ENCODE measurements around the gene CSTF3.
A peak's percentile ranks its signal among the peaks of the same experiment; 100 is the strongest.
"Not testable (repeated sequence)": the region's sequence is repeated elsewhere in the genome, so short reads cannot be mapped to it uniquely, and the experiment has no call there.

The CSTF3 gene

DNA sequence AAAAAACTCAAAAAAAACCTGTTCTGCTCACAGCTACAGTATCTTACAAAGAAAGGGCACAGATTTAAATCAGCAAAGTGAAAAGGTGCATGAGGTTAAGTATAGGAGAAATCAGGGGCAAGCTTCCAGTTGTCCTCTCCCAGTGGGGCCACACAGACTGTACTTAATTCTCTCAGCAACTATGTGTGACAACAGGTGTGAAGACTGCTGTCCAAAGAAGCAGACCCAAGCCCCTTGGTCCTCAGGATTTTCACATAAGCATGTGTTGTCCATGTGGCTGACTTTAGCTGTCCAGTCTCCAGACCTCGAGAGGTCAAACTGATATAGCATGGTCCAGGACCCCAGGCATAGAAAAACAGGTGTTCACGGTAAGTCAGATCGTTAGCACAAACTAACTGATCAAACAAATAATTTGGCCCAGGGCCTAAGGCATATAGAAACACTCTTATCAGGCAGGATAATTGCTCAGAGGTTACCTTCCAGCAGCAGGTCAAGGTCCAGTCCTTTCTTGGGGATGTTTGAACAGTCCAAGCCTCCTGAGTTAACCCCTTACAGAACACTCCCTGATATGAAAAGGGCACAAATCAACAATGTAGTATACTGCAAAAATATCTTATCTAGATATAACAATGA, 21.1 kb upstream of the CSTF3 start:
- Histone ChIP-seq H3K79me2 (ENCODE audit: control insufficient read depth, insufficient read depth, low read length, unreplicated experiment) (no peaks in the 10 kb centered on the region), H3K27me3 (ENCODE audit: insufficient read depth, low read length) (no peaks in the 10 kb centered on the region), H3K36me3 (ENCODE audit: insufficient read depth, low read length) (peaks cover 5% of the 10 kb centered on the region; the same call in 1 of the 2 replicates), H3K4me3 (ENCODE audit: low read depth, low read length) (no peak overlapping the region), H3K27ac (ENCODE audit: low read depth, low read length) (no peak overlapping the region), H2AFZ (ENCODE audit: low read length, unreplicated experiment) (no peak overlapping the region), H3K4me1 (ENCODE audit: control insufficient read depth, insufficient read depth, low read length, unreplicated experiment) (no peaks in the 10 kb centered on the region)

DNA sequence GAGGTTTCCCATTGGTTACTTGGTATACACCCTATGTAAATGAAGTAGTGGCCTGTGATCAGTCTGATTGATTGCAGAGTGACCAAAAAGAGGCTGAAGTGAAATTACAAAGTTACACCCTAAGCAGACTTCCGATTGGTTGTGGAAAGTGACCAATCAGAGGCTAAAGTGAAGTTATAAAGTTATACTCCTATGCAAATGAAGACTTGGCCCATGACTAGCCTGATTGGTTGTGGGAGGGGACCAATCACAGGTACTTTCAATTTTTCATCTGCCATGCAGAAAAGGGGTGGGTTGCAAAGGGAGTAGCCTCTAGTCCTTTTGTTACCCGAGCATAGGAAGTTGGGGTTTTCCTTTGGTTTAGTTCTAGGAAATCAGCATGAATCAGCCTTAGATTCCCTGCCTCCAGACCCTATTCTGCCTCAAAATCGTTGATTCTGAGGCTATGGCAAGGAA, 18.1 kb upstream of the CSTF3 start:
- H3K36me3 ChIP-seq (ENCODE audit: insufficient read depth, low read length) = peaks cover 5% of the 10 kb centered on the region; the same call in 1 of the 2 replicates
- no peak overlapping the region for H2AFZ ChIP-seq (ENCODE audit: low read length, unreplicated experiment)
- no peaks in the 10 kb centered on the region for H3K79me2 ChIP-seq (ENCODE audit: control insufficient read depth, insufficient read depth, low read length, unreplicated experiment)
- no peak overlapping the region for H3K27ac ChIP-seq (ENCODE audit: low read depth, low read length)
- no peaks in the 10 kb centered on the region for H3K4me1 ChIP-seq (ENCODE audit: control insufficient read depth, insufficient read depth, low read length, unreplicated experiment)
- no peak overlapping the region for H3K4me3 ChIP-seq (ENCODE audit: low read depth, low read length)
- H3K27me3 ChIP-seq (ENCODE audit: insufficient read depth, low read length) = no peaks in the 10 kb centered on the region

DNA sequence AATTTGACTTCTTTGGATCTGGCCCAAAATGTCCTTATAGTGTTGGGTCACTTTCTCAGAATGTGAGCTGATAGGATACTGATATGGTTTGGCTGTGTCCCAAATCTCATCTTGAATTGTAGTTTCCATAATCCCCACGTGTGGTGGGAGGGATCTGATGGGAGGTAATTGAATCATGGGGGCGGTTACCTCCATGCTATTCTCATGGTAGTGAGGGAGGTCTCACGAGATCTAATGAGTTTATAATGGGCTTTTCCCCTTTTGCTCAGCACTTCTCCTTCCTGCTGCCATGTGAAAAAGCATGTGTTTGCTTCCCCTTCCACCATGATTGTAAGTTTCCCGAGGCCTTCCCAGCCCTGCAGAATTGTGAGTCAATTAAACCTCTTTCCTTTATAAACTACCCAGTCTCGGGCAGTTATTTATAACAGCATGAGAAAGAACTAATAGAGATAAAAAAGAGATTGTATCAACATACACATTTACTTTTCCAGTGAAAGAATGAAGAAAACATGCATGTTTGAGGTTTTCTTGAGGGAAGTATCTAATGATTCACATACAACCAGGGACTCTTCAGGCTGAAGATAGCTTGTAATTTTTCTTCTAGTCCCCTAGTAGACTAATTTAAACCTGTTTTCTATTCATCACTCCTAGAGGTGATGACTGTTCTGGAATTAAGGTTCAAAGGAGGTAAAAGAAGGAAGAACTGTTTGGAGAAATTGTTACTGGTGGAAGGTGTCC, 17.3 kb upstream of the CSTF3 start:
- no peaks in the 10 kb centered on the region for H3K27me3 ChIP-seq (ENCODE audit: insufficient read depth, low read length)
- H3K4me1 ChIP-seq (ENCODE audit: control insufficient read depth, insufficient read depth, low read length, unreplicated experiment) = no peaks in the 10 kb centered on the region
- H3K79me2 ChIP-seq (ENCODE audit: control insufficient read depth, insufficient read depth, low read length, unreplicated experiment) = no peaks in the 10 kb centered on the region
- H3K4me3 ChIP-seq (ENCODE audit: low read depth, low read length) = no peak overlapping the region
- no peak overlapping the region for H2AFZ ChIP-seq (ENCODE audit: low read length, unreplicated experiment)
- H3K27ac ChIP-seq (ENCODE audit: low read depth, low read length) = no peak overlapping the region
- peaks cover 5% of the 10 kb centered on the region; the same call in 1 of the 2 replicates for H3K36me3 ChIP-seq (ENCODE audit: insufficient read depth, low read length)

DNA sequence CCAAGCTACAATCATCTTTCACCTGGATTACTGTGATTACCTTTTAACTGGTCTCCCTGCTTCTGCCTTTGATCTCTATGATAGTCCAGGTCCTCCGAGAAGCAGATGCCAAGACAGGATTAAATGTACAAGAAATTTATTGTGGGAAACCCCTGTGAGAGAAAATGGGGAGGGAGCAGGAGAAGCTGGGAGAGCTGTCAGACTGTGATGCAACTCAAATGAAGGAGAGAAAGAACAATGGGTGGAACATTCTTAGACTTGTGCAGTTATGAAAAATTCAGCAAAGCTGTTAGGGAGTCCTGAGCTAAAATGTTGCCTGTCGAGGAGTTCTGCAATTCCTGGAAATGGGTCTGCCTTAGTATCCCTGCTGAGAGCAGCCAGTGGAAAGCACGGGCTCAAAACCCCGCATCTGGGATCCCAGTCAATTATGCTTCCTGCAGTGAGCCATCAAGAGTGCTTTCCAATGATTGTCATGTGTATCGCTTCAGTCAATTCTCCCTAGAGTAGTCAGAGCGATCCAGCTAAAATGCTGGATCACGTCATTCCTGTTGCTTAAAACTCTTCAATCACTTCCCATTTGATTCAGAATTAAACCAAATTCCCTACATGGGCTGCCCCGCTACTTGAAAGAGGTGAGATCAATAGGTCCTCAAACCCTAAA, 16.5 kb upstream of the CSTF3 start:
- Histone ChIP-seq H3K4me3 (ENCODE audit: low read depth, low read length) (no peak overlapping the region), H3K36me3 (ENCODE audit: insufficient read depth, low read length) (peaks cover 5% of the 10 kb centered on the region; the same call in 1 of the 2 replicates)

DNA sequence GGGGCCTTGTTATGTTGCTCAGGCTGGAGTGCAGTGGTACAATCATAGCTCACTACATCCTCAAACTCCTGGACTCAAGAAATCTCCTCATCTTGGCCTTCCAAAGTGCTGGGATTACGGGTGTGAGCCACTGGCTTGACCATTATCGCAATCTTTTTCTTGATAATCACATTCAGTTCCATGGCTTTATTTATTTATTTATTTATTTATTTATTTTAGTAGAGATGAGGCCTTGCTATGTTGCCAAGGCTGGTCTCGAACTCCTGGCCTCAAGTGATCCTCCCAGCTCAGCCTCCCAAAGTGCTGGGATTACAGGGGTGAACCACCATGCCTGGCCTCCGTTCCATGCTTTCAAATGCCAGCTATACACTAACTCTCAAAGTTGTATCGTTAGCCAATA, 15.5 kb upstream of the CSTF3 start:
- not testable (repeated sequence) for H3K27me3 ChIP-seq (ENCODE audit: insufficient read depth, low read length); H3K4me1 ChIP-seq (ENCODE audit: control insufficient read depth, insufficient read depth, low read length, unreplicated experiment); H3K79me2 ChIP-seq (ENCODE audit: control insufficient read depth, insufficient read depth, low read length, unreplicated experiment); H3K27ac ChIP-seq (ENCODE audit: low read depth, low read length); H2AFZ ChIP-seq (ENCODE audit: low read length, unreplicated experiment); H3K4me3 ChIP-seq (ENCODE audit: low read depth, low read length); H3K36me3 ChIP-seq (ENCODE audit: insufficient read depth, low read length)

More for the DNA sequence above, 16.5 kb upstream of the CSTF3 start:
- Histone ChIP-seq H3K27me3 (ENCODE audit: insufficient read depth, low read length) (no peaks in the 10 kb centered on the region), H3K4me1 (ENCODE audit: control insufficient read depth, insufficient read depth, low read length, unreplicated experiment) (no peaks in the 10 kb centered on the region), H3K27ac (ENCODE audit: low read depth, low read length) (no peak overlapping the region), H3K79me2 (ENCODE audit: control insufficient read depth, insufficient read depth, low read length, unreplicated experiment) (no peaks in the 10 kb centered on the region), H2AFZ (ENCODE audit: low read length, unreplicated experiment) (no peak overlapping the region)

DNA sequence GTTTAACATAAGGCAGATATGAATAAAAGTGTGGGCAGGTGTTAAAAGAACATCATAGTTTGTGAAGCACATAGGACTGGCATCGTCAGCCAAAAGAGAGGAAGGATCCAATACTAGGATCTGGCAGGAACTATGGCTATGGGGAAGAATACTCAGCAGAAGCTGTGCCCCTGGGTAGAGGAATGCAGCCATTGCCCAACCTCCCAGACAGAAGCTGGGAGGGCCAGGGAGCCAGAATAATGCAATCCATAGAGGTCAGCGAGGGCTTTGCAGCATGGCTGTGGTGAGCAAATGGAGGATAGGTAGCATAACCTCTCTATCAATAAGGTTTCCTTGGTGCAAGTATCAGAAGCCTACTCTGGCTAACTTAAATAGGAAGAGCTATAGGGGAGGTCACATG, 11.7 kb upstream of the CSTF3 start:
- H2AFZ ChIP-seq (ENCODE audit: low read length, unreplicated experiment) = no peak overlapping the region
- H3K36me3 ChIP-seq (ENCODE audit: insufficient read depth, low read length) = no peaks in the 10 kb centered on the region; the same call in 1 of the 2 replicates
- H3K4me3 ChIP-seq (ENCODE audit: low read depth, low read length) = no peak overlapping the region
- H3K27me3 ChIP-seq (ENCODE audit: insufficient read depth, low read length) = no peaks in the 10 kb centered on the region
- no peak overlapping the region for H3K27ac ChIP-seq (ENCODE audit: low read depth, low read length)
- H3K79me2 ChIP-seq (ENCODE audit: control insufficient read depth, insufficient read depth, low read length, unreplicated experiment) = peaks cover 2% of the 10 kb centered on the region
- H3K4me1 ChIP-seq (ENCODE audit: control insufficient read depth, insufficient read depth, low read length, unreplicated experiment) = peaks cover 9% of the 10 kb centered on the region

DNA sequence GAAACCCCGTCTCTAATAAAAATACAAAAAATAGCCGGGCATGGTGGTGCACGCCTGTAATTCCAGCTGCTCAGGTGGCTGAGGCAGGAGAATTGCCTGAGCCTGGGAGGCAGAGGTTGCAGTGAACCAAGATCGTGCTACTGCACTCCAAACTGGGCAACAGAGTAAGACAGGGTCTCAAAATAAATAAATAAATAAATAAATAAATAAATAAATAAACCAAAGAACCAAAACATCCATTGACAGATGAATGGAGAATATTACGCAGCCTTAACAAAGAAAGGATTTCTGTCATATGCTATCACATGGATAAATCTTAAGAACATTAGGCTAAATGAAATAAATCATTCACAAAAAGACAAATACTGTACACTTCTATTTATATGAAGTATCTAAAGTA, 11.1 kb upstream of the CSTF3 start:
- H2AFZ ChIP-seq (ENCODE audit: low read length, unreplicated experiment) = no peak overlapping the region
- H3K27ac ChIP-seq (ENCODE audit: low read depth, low read length) = no peak overlapping the region
- peaks cover 10% of the 10 kb centered on the region for H3K4me1 ChIP-seq (ENCODE audit: control insufficient read depth, insufficient read depth, low read length, unreplicated experiment)
- H3K79me2 ChIP-seq (ENCODE audit: control insufficient read depth, insufficient read depth, low read length, unreplicated experiment) = peaks cover 7% of the 10 kb centered on the region
- no peaks in the 10 kb centered on the region for H3K27me3 ChIP-seq (ENCODE audit: insufficient read depth, low read length)
- no peak overlapping the region for H3K4me3 ChIP-seq (ENCODE audit: low read depth, low read length)
- no peaks in the 10 kb centered on the region for H3K36me3 ChIP-seq (ENCODE audit: insufficient read depth, low read length)

DNA sequence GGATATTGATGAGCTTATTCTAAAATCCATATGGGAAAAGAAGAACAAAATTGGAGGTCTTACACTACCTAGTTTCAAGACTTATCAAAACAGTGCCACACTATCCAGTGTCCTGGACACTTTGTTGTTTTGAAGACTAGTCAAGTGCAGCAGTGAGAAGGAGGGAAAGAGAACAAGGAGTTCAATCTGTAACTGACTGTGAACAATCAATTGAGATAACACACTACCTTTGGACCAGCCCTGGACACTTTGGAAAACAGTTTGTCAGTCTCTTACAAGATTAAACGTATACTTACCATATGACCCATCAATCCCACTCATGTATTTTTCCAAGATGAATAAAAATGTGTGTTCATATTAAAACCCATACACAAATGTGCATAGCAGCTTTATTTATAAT, 10.0 kb upstream of the CSTF3 start:
- Histone ChIP-seq H3K4me1 (ENCODE audit: control insufficient read depth, insufficient read depth, low read length, unreplicated experiment) (peaks cover 10% of the 10 kb centered on the region), H3K4me3 (ENCODE audit: low read depth, low read length) (no peak overlapping the region), H3K79me2 (ENCODE audit: control insufficient read depth, insufficient read depth, low read length, unreplicated experiment) (peaks cover 12% of the 10 kb centered on the region), H3K27me3 (ENCODE audit: insufficient read depth, low read length) (no peaks in the 10 kb centered on the region), H2AFZ (ENCODE audit: low read length, unreplicated experiment) (no peak overlapping the region), H3K36me3 (ENCODE audit: insufficient read depth, low read length) (no peaks in the 10 kb centered on the region), H3K27ac (ENCODE audit: low read depth, low read length) (no peak overlapping the region)

DNA sequence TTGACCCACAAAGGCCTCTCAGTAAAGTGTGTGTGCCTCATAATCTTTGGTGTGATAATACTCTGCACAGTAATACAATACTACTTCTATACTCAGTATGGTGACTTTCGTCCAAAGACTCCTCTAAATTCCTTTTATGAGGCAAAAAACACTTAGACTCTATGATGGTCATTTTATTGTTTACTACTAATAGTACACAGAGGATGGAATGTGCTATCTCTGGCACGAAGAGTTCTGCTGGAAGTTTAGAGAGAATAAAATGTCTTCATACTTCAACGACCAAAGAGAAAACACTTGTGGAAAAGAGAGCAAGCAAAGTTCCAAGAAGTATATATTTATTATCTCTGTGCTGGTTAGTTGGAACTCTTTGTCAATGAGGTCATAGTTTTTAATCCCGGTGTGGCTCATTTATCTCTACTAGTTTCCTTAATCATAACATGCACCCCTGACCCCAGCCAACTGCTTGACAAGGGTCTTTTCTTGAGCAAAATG, 7.5 kb upstream of the CSTF3 start:
- Histone ChIP-seq H2AFZ (ENCODE audit: low read length, unreplicated experiment) (peak overlapping the region; percentile 48), H3K4me1 (ENCODE audit: control insufficient read depth, insufficient read depth, low read length, unreplicated experiment) (peaks cover 10% of the 10 kb centered on the region)

DNA sequence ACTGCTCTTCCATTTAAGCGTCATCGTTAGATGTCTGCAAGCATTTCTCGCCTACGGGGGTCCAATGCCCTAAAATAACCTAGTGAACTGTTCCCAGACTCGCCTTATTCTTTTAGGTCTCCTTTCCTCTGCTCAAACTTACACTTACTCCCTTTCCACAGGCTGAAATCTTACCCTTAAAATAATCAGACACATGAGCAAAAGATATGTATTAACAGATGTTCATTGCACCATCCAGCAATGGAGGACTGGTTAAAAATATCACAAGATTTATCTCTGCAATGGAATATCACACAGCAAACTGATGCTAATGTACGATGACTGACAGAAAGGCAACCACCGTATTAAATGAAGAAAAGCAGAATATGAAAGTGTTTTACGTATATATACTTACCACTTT, 1.6 kb upstream of the CSTF3 start:
- Histone ChIP-seq H3K4me1 (ENCODE audit: control insufficient read depth, insufficient read depth, low read length, unreplicated experiment) (peaks cover 18% of the 10 kb centered on the region), H3K4me3 (ENCODE audit: low read depth, low read length) (no peak overlapping the region; the same call in 1 of the 2 replicates), H3K27me3 (ENCODE audit: insufficient read depth, low read length) (no peaks in the 10 kb centered on the region), H3K36me3 (ENCODE audit: insufficient read depth, low read length) (peaks cover 6% of the 10 kb centered on the region; the same call in 1 of the 2 replicates), H3K79me2 (ENCODE audit: control insufficient read depth, insufficient read depth, low read length, unreplicated experiment) (peaks cover 69% of the 10 kb centered on the region), H3K27ac (ENCODE audit: low read depth, low read length) (no peak overlapping the region), H2AFZ (ENCODE audit: low read length, unreplicated experiment) (no peak overlapping the region)

More for the DNA sequence above, 7.5 kb upstream of the CSTF3 start:
- Histone ChIP-seq H3K4me3 (ENCODE audit: low read depth, low read length) (no peak overlapping the region), H3K27ac (ENCODE audit: low read depth, low read length) (no peak overlapping the region), H3K27me3 (ENCODE audit: insufficient read depth, low read length) (no peaks in the 10 kb centered on the region), H3K79me2 (ENCODE audit: control insufficient read depth, insufficient read depth, low read length, unreplicated experiment) (peaks cover 21% of the 10 kb centered on the region), H3K36me3 (ENCODE audit: insufficient read depth, low read length) (no peaks in the 10 kb centered on the region)
